Endothelial cell of umbilical vein (primary cell): ENCODE results near the gene TMEM8B. TPM values are rescaled to one million over a fixed set of nuclear protein-coding genes. Genes with fewer than 3 reads are reported as not detected.

Experiments used
- BruUV-seq: library from RNA; stranded (reverse); fragments of 400-500 nt; replicated peaks from 2 replicates; lab custom pipeline; 2021; lab: Mats Ljungman, UMichigan
- CTCF ChIA-PET: fragments of 300-600, 350-600 bp; sonication (Branson Sonifier 250); formaldehyde crosslinking; loops from one replicate; lab custom pipeline; 2021; ENCODE audit warnings: antibody characterized with exemption, inconsistent platforms; lab: Charles Lee
- POLR2A ChIA-PET: fragments of 300-600, 350-600 bp; sonication (Branson Sonifier 250); formaldehyde crosslinking; loops from one replicate; lab custom pipeline; 2021; ENCODE audit warnings: antibody characterized with exemption, inconsistent platforms; lab: Charles Lee
- DNase-seq: peaks from one replicate; pipeline ENCODE4 v3.0.0-alpha.2; 2011; ENCODE audit warnings: low read depth, low spot score
- FAIRE-seq: peaks from 2 replicates; lab custom pipeline; 2011; peaks lifted over from hg19 to GRCh38; lab: Jason Lieb, UNC
- H2AFZ ChIP-seq: 2 replicates; pipeline ENCODE4 v1.6.0; 2012; ENCODE audit warnings: low read depth, low read length, control low read depth, inconsistent platforms
- H3K27ac ChIP-seq: 2 replicates; pipeline ENCODE4 v1.5.1; 2011; ENCODE audit warnings: low read depth, mild to moderate bottlenecking, control low read depth, low read length, moderate library complexity; ENCODE audit not compliant: insufficient read depth
- H3K27me3 ChIP-seq, 2 experiments: 2 replicates each; pipeline versions ENCODE4 v1.6.0 to v1.6.1; 2011; ENCODE audit warnings: low read length in 2 of 2, mixed read lengths in 1 of 2; ENCODE audit not compliant: control insufficient read depth in 2 of 2, insufficient read depth in 2 of 2
- H3K36me3 ChIP-seq, 2 experiments: 2 replicates in 1 of 2; 3 replicates in 1 of 2; pipeline ENCODE4 v1.5.1; 2011; ENCODE audit warnings: low read length in 2 of 2, mild to moderate bottlenecking in 1 of 2, moderate library complexity in 1 of 2; ENCODE audit not compliant: control insufficient read depth in 2 of 2, insufficient read depth in 2 of 2; ENCODE audit errors: extremely low read depth in 1 of 2
- H3K4me1 ChIP-seq: 3 replicates; pipeline ENCODE4 v1.5.1; 2011; ENCODE audit warnings: mild to moderate bottlenecking, low read length; ENCODE audit not compliant: control insufficient read depth, insufficient read depth; ENCODE audit errors: extremely low read depth
- H3K4me2 ChIP-seq: 2 replicates; pipeline ENCODE4 v1.6.1; 2011; ENCODE audit warnings: low read length, control low read depth, mixed read lengths; ENCODE audit not compliant: insufficient read depth
- H3K4me3 ChIP-seq, 3 experiments: fragments of 200-600 bp in 1 of 3; sonication (generic), shearing (Covaris generic) in 1 of 3; replicated peaks in 1 of 3; 2 replicates each; pipeline ENCODE4 v1.5.1; 2011 to 2016; ENCODE audit warnings: control low read depth in 3 of 3, low read length in 3 of 3, mild to moderate bottlenecking in 2 of 3, inconsistent platforms in 1 of 3, low read depth in 1 of 3, moderate library complexity in 1 of 3; ENCODE audit not compliant: insufficient read depth in 1 of 3
- H3K79me2 ChIP-seq: 2 replicates; pipeline ENCODE4 v1.6.0; 2012; ENCODE audit warnings: low read length, inconsistent platforms; ENCODE audit not compliant: control insufficient read depth, insufficient read depth
- H3K9ac ChIP-seq: replicated peaks from 2 replicates; pipeline ENCODE3; 2011; ENCODE audit warnings: low read length, control low read depth; ENCODE audit not compliant: insufficient read depth; ENCODE audit errors: extremely low read depth
- H3K9me1 ChIP-seq: replicated peaks from 3 replicates; pipeline ENCODE4 v1.6.0; 2011; ENCODE audit warnings: mild to moderate bottlenecking, low read length; ENCODE audit not compliant: control insufficient read depth, insufficient read depth; ENCODE audit errors: extremely low read depth
- H3K9me3 ChIP-seq: replicated peaks from 2 replicates; pipeline ENCODE4 v1.5.1; 2012; ENCODE audit warnings: low read length, inconsistent platforms; ENCODE audit not compliant: control insufficient read depth, insufficient read depth
- H4K20me1 ChIP-seq: replicated peaks from 2 replicates; pipeline ENCODE3; 2011; ENCODE audit warnings: mild to moderate bottlenecking, low read length; ENCODE audit not compliant: control insufficient read depth, insufficient read depth; ENCODE audit errors: extremely low read depth
- EZH2 ChIP-seq: IDR thresholded peaks from 2 replicates; pipeline ENCODE4 v1.6.1; 2012; ENCODE audit warnings: borderline replicate concordance, low read depth, mild to moderate bottlenecking, moderate library complexity, low read length, inconsistent platforms; ENCODE audit not compliant: severe bottlenecking
- FOS ChIP-seq: IDR thresholded peaks from 2 replicates; pipeline ENCODE4 v1.6.1; 2011; ENCODE audit warnings: mild to moderate bottlenecking, low read length, moderate library complexity, borderline replicate concordance; ENCODE audit not compliant: insufficient read depth
- GATA2 ChIP-seq: IDR thresholded peaks from 2 replicates; pipeline ENCODE4 v1.7.0; 2011; ENCODE audit warnings: low read depth, mild to moderate bottlenecking, moderate library complexity, mixed read lengths, low read length; ENCODE audit not compliant: insufficient read length, insufficient read depth
- JUN ChIP-seq: IDR thresholded peaks from 2 replicates; pipeline ENCODE4 v1.6.1; 2011; ENCODE audit warnings: borderline replicate concordance, low read depth; ENCODE audit not compliant: insufficient read length, insufficient read depth
- MYC ChIP-seq: IDR thresholded peaks from one replicate; pipeline ENCODE4 v1.6.1; 2011; ENCODE audit warnings: mild to moderate bottlenecking, low read depth, low read length
- POLR2A ChIP-seq: IDR thresholded peaks from 2 replicates; pipeline ENCODE4 v1.6.1; 2012; ENCODE audit warnings: low read depth, mild to moderate bottlenecking, control low read depth, low read length
- POLR2AphosphoS5 ChIP-seq: IDR thresholded peaks from 2 replicates; pipeline ENCODE4 v1.6.1; 2012; ENCODE audit warnings: low read depth, mild to moderate bottlenecking, control low read depth, low read length, moderate library complexity; ENCODE audit not compliant: insufficient read depth
- dilution Hi-C: fragments of 300-500 bp; cut with MboI; formaldehyde crosslinking; loops from one replicate; pipeline ENCODE4 v1.15.0; 2019; ENCODE audit warnings: low sequenced_read_pairs; ENCODE audit not compliant: extremely low pct_ligation_motif_present
- intact Hi-C: fragments of 100-400 bp; cut with micrococcal nuclease; formaldehyde crosslinking; loops from one replicate; pipeline ENCODE4 v1.10.0; 2022
- polyA plus RNA-seq, 4 experiments: library from polyadenylated mRNA; depleted of rRNA in 3 of 4; stranded (reverse) in 3 of 4; unstranded in 1 of 4; fragments of >200 nt; gene quantifications; 2 replicates each; pipeline versions ENCODE4 v1.2.1 to v1.2.3, GENCODE V29; 2011 to 2012; ENCODE audit warnings: missing spikeins in 1 of 4
- small RNA-seq: library from RNA; depleted of rRNA; stranded (forward); fragments of <200 nt; gene quantifications from one replicate; pipeline ENCODE3, GENCODE V24; 2012; ENCODE audit warnings: low replicate concordance, low read depth; ENCODE audit not compliant: insufficient read depth, insufficient read length
- total RNA-seq: library from RNA; stranded (reverse); gene quantifications from 2 replicates; pipeline ENCODE4 v1.2.3, GENCODE V29; 2021
- TF ChIP-seq, protein P1 (sequence below): IDR thresholded peaks from 2 replicates; pipeline ENCODE4 v1.6.1; 2011; ENCODE audit not compliant: insufficient read depth, insufficient read length
- TF ChIP-seq, protein P2 (sequence below), 2 donors: IDR thresholded peaks; 1 replicate in 1 of 2; 2 replicates in 1 of 2; pipeline ENCODE4 v1.5.1; 2011; ENCODE audit warnings: low read length in 2 of 2, mild to moderate bottlenecking in 2 of 2, moderate library complexity in 2 of 2, control low read depth in 1 of 2, inconsistent platforms in 1 of 2, low read depth in 1 of 2; ENCODE audit not compliant: insufficient read depth in 1 of 2; ENCODE audit errors: extremely low read depth in 1 of 2

The TMEM8B gene
- total and polyA plus RNA-seq, 2 donors (not counting 3 experiments of a cell fraction or from before 2014, with no cell fraction given) = 2.5 to 3.6 TPM

DNA sequence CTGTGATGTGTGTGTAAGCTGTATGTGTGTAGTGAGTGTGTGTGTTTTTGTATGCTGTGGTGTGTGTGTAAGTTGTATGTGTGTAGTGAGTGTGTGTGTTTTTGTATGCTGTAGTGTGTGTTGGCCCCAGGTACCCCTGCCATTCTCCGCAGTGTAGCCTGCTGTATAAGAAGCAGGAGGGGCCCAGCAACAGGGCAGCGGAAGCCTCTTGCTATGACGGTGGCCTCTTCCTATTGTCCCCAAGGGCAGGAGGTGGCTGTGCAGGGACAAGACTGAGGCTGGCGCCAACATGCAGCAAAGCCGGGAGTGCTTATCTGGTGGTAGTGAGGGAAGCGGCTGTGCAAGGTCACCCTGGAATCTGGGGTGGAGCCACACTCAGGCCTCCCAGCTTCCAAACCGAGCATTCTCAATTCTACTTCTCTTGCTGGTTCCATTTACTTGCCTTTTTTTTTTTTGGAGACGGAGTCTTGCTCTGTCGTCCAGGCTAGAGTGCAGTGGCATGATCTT lies 85.3 kb downstream of the TMEM8B start:
- H4K20me1 ChIP-seq = no peaks in the 10 kb centered on the region
- POLR2A ChIA-PET = no interaction called here
- dilution Hi-C loops = no loop called here
- FAIRE-seq = peak; percentile 91
- H3K9me3 ChIP-seq = no peaks in the 10 kb centered on the region
- H2AFZ ChIP-seq = no peak overlapping the region
- intact Hi-C loops = no loop called here
- no peaks in the 10 kb centered on the region for H3K9me1 ChIP-seq
- CTCF ChIA-PET = interaction anchor here (0.5 to 3.3 kb wide), 4 partner anchors 11 to 40 kb away, joined by 3 to 14 read pairs (median 3); no protein-coding TSS in a partner anchor
- TF ChIP-seq POLR2A = no peak
- TF ChIP-seq, protein P1, sequence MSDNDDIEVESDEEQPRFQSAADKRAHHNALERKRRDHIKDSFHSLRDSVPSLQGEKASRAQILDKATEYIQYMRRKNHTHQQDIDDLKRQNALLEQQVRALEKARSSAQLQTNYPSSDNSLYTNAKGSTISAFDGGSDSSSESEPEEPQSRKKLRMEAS = no peak
- TF ChIP-seq JUN = no peak
- TF ChIP-seq FOS = no peak
- no peak for TF ChIP-seq GATA2
- no peak for TF ChIP-seq POLR2AphosphoS5
- TF ChIP-seq, protein P2, sequence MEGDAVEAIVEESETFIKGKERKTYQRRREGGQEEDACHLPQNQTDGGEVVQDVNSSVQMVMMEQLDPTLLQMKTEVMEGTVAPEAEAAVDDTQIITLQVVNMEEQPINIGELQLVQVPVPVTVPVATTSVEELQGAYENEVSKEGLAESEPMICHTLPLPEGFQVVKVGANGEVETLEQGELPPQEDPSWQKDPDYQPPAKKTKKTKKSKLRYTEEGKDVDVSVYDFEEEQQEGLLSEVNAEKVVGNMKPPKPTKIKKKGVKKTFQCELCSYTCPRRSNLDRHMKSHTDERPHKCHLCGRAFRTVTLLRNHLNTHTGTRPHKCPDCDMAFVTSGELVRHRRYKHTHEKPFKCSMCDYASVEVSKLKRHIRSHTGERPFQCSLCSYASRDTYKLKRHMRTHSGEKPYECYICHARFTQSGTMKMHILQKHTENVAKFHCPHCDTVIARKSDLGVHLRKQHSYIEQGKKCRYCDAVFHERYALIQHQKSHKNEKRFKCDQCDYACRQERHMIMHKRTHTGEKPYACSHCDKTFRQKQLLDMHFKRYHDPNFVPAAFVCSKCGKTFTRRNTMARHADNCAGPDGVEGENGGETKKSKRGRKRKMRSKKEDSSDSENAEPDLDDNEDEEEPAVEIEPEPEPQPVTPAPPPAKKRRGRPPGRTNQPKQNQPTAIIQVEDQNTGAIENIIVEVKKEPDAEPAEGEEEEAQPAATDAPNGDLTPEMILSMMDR (IDR thresholded peaks at IDR 0.05; ENCODE audit: extremely low read depth in 1 of 2, insufficient read depth in 1 of 2, low read depth in 1 of 2, low read length in 2 of 2) = no peak
- TF ChIP-seq MYC = no peak
- TF ChIP-seq EZH2 = no peak
- no peak overlapping the region for H3K4me2 ChIP-seq
- H3K27me3 ChIP-seq = no peaks in the 10 kb centered on the region
- no peak overlapping the region for H3K9ac ChIP-seq
- no peak overlapping the region for H3K27ac ChIP-seq
- DNase-seq = peak; percentile 69
- H3K79me2 ChIP-seq = peaks cover 32% of the 10 kb centered on the region
- no TSS peak for BruUV-seq
- H3K4me1 ChIP-seq = peaks cover 35% of the 10 kb centered on the region
- H3K4me3 ChIP-seq = no peak overlapping the region
- H3K36me3 ChIP-seq = no peaks in the 10 kb centered on the region

Small RNAs within 50 kb of the gene (small RNA-seq; reads per million reads assigned to genes)
- not detected for gene HINT2

Other genes with a start within 250 kb of the TMEM8B start
- 22.5 and 25.3 TPM in 2 replicates for gene TESK1, start 224.0 kb upstream of the TMEM8B start, total RNA-seq
- 26.4 and 28.3 TPM in 2 replicates for gene TESK1, start 224.0 kb upstream of the TMEM8B start, polyA plus RNA-seq
- not detected in 2 replicates for gene CD72, start 210.8 kb upstream of the TMEM8B start, total RNA-seq
- gene CD72, start 210.8 kb upstream of the TMEM8B start, polyA plus RNA-seq = 0.39 TPM in 1 of 2 replicates, not detected in the other
- gene SIT1, start 178.3 kb upstream of the TMEM8B start, total RNA-seq = not detected in 2 replicates
- not detected in 2 replicates for gene SIT1, start 178.3 kb upstream of the TMEM8B start, polyA plus RNA-seq
- gene RMRP, start 171.2 kb upstream of the TMEM8B start, total RNA-seq = 19,118 and 22,385 TPM in 2 replicates
- gene RMRP, start 171.2 kb upstream of the TMEM8B start, polyA plus RNA-seq = 359 TPM in 1 of 2 replicates, not detected in the other
- 13.2 and 15.2 TPM in 2 replicates for gene CCDC107, start 170.9 kb upstream of the TMEM8B start, total RNA-seq
- gene CCDC107, start 170.9 kb upstream of the TMEM8B start, polyA plus RNA-seq = 16.0 and 18.8 TPM in 2 replicates
- 4.6 and 6.5 TPM in 2 replicates for gene ARHGEF39, start 164.0 kb upstream of the TMEM8B start, total RNA-seq
- 4.0 and 4.7 TPM in 2 replicates for gene ARHGEF39, start 164.0 kb upstream of the TMEM8B start, polyA plus RNA-seq
- 0.42 TPM in 1 of 2 replicates, not detected in the other for gene CA9, start 155.3 kb upstream of the TMEM8B start, total RNA-seq
- 0.18 and 0.21 TPM in 2 replicates for gene CA9, start 155.3 kb upstream of the TMEM8B start, polyA plus RNA-seq
- 257 and 279 TPM in 2 replicates for gene TPM2, start 139.3 kb upstream of the TMEM8B start, total RNA-seq
- gene TPM2, start 139.3 kb upstream of the TMEM8B start, polyA plus RNA-seq = 103 and 144 TPM in 2 replicates
- gene TLN1, start 97.0 kb upstream of the TMEM8B start, total RNA-seq = 424 and 450 TPM in 2 replicates
- 120 and 137 TPM in 2 replicates for gene TLN1, start 97.0 kb upstream of the TMEM8B start, polyA plus RNA-seq
- gene CREB3, start 96.6 kb upstream of the TMEM8B start, total RNA-seq = 36.4 and 39.8 TPM in 2 replicates
- gene CREB3, start 96.6 kb upstream of the TMEM8B start, polyA plus RNA-seq = 45.9 and 52.1 TPM in 2 replicates
- 158 and 196 TPM in 2 replicates for gene GBA2, start 80.0 kb upstream of the TMEM8B start, total RNA-seq
- gene GBA2, start 80.0 kb upstream of the TMEM8B start, polyA plus RNA-seq = 99.9 and 110 TPM in 2 replicates
- 23.3 and 29.0 TPM in 2 replicates for gene RGP1, start 79.9 kb upstream of the TMEM8B start, total RNA-seq
- 12.7 and 15.0 TPM in 2 replicates for gene RGP1, start 79.9 kb upstream of the TMEM8B start, polyA plus RNA-seq
- 18.8 and 25.6 TPM in 2 replicates for gene MSMP, start 75.0 kb upstream of the TMEM8B start, total RNA-seq
- 23.5 and 29.0 TPM in 2 replicates for gene MSMP, start 75.0 kb upstream of the TMEM8B start, polyA plus RNA-seq
- 25.6 and 28.7 TPM in 2 replicates for gene NPR2, start 37.6 kb upstream of the TMEM8B start, total RNA-seq
- gene NPR2, start 37.6 kb upstream of the TMEM8B start, polyA plus RNA-seq = 14.4 and 16.4 TPM in 2 replicates
- 0.69 TPM in 1 of 2 replicates, not detected in the other for gene SPAG8, start 17.0 kb upstream of the TMEM8B start, total RNA-seq
- gene SPAG8, start 17.0 kb upstream of the TMEM8B start, polyA plus RNA-seq = 0.21 TPM in 2 replicates
- gene HINT2, start 14.2 kb upstream of the TMEM8B start, total RNA-seq = 27.2 and 37.4 TPM in 2 replicates
- 41.6 and 42.1 TPM in 2 replicates for gene HINT2, start 14.2 kb upstream of the TMEM8B start, polyA plus RNA-seq
- not detected in 2 replicates for gene FAM221B, start 496 bp upstream of the TMEM8B start, total RNA-seq
- not detected in 2 replicates for gene FAM221B, start 496 bp upstream of the TMEM8B start, polyA plus RNA-seq
- not detected in 2 replicates for gene OR13J1, start 41.2 kb downstream of the TMEM8B start, total RNA-seq
- not detected in 2 replicates for gene OR13J1, start 41.2 kb downstream of the TMEM8B start, polyA plus RNA-seq
- gene HRCT1, start 77.0 kb downstream of the TMEM8B start, total RNA-seq = 1.2 and 5.2 TPM in 2 replicates
- gene HRCT1, start 77.0 kb downstream of the TMEM8B start, polyA plus RNA-seq = 7.0 and 9.9 TPM in 2 replicates
- gene SPAAR, start 80.3 kb downstream of the TMEM8B start, total RNA-seq = 13.0 and 24.8 TPM in 2 replicates
- gene SPAAR, start 80.3 kb downstream of the TMEM8B start, polyA plus RNA-seq = 20.8 and 23.0 TPM in 2 replicates
- not detected in 2 replicates for gene OR2S2, start 128.9 kb downstream of the TMEM8B start, total RNA-seq
- gene OR2S2, start 128.9 kb downstream of the TMEM8B start, polyA plus RNA-seq = not detected in 2 replicates
- gene RECK, start 207.7 kb downstream of the TMEM8B start, total RNA-seq = 14.1 and 14.5 TPM in 2 replicates
- gene RECK, start 207.7 kb downstream of the TMEM8B start, polyA plus RNA-seq = 12.0 and 12.4 TPM in 2 replicates